GM12878 (cell line): Measurements from ENCODE around the gene SSU72. TPM values are rescaled to one million over a fixed set of nuclear protein-coding genes. Genes with fewer than 3 reads are reported as not detected.

Source experiments
- ATAC-seq: fragments of 200-7000 bp; cut with Tn5 transposase; 3 replicates; pipeline ENCODE4 v1.9.1; 2020; ENCODE audit warnings: mild to moderate bottlenecking, moderate library complexity
- BruUV-seq: library from RNA; stranded (reverse); fragments of 400-500 nt; replicated peaks from 2 replicates; lab custom pipeline; 2021; lab: Mats Ljungman, UMichigan
- CTCF ChIA-PET: fragments of 300-600 bp; sonication (Branson Sonifier 250); formaldehyde crosslinking; extraction: SDS; loops from one replicate; lab custom pipeline; 2021; ENCODE audit warnings: inconsistent platforms; lab: Yijun Ruan, JAX
- POLR2A ChIA-PET: fragments of 350-600 bp; formaldehyde crosslinking; extraction: SDS; loops from one replicate; lab custom pipeline; 2021; ENCODE audit warnings: inconsistent platforms; lab: Charles Lee
- RAD21 ChIA-PET: fragments of 300-600 bp; sonication (Branson Sonifier 250); formaldehyde crosslinking; loops from one replicate; lab custom pipeline; 2023; ENCODE audit warnings: antibody characterized with exemption; ENCODE audit not compliant: unreplicated experiment; lab: Charles Lee
- SMC1A ChIA-PET: fragments of 300-600 bp; sonication (Branson Sonifier 250); formaldehyde crosslinking; loops from one replicate; lab custom pipeline; 2023; ENCODE audit not compliant: unreplicated experiment, uncharacterized antibody; lab: Charles Lee
- DNase-seq: peaks from one replicate; pipeline ENCODE4 v3.0.0-alpha.2; 2011; ENCODE audit warnings: low read depth, low spot score
- FAIRE-seq: peaks from 3 replicates; lab custom pipeline; 2011; peaks lifted over from hg19 to GRCh38; lab: Jason Lieb, UNC
- H2AFZ ChIP-seq: 2 replicates; pipeline ENCODE4 v1.6.0; 2011; ENCODE audit warnings: low read depth, low read length, control low read depth; ENCODE audit not compliant: control insufficient read depth
- H3K27ac ChIP-seq: 2 replicates; pipeline ENCODE4 v1.5.1; 2011; ENCODE audit warnings: control low read depth; ENCODE audit not compliant: control insufficient read depth, insufficient read depth
- H3K27me3 ChIP-seq, 2 experiments: replicated peaks in 1 of 2; 2 replicates each; pipeline versions ENCODE4 v1.6.0 to v1.6.1; 2011; ENCODE audit warnings: low read length in 1 of 2; ENCODE audit not compliant: control insufficient read depth in 2 of 2, insufficient read depth in 2 of 2
- H3K36me3 ChIP-seq, 2 experiments: 2 replicates each; pipeline ENCODE4 v1.5.1; 2011; ENCODE audit warnings: low read length in 1 of 2; ENCODE audit not compliant: control insufficient read depth in 2 of 2, insufficient read depth in 2 of 2
- H3K4me1 ChIP-seq: 2 replicates; pipeline ENCODE4 v1.6.1; 2011; ENCODE audit warnings: mild to moderate bottlenecking, low read length, moderate library complexity, mixed read lengths; ENCODE audit not compliant: control insufficient read depth, insufficient read depth
- H3K4me2 ChIP-seq: 2 replicates; pipeline ENCODE4 v1.6.0; 2011; ENCODE audit warnings: control low read depth; ENCODE audit not compliant: control insufficient read depth, insufficient read depth
- H3K4me3 ChIP-seq: fragments of 200-600 bp; sonication (generic); 2 replicates; pipeline ENCODE4 v1.5.1; 2016
- H3K79me2 ChIP-seq: 2 replicates; pipeline ENCODE4 v1.6.0; 2011; ENCODE audit warnings: low read length; ENCODE audit not compliant: control insufficient read depth, insufficient read depth
- H3K9ac ChIP-seq: 2 replicates; pipeline ENCODE4 v1.8.0; 2011; ENCODE audit warnings: low read length, control low read depth, mixed read lengths; ENCODE audit not compliant: control insufficient read depth, insufficient read depth
- H3K9me3 ChIP-seq: replicated peaks from 3 replicates; pipeline ENCODE4 v1.5.1; 2011; ENCODE audit warnings: mild to moderate bottlenecking, low read length; ENCODE audit not compliant: control insufficient read depth, insufficient read depth
- H4K20me1 ChIP-seq: 2 replicates; pipeline ENCODE4 v1.6.0; 2011; ENCODE audit not compliant: control insufficient read depth, insufficient read depth
- CEBPB ChIP-seq, 2 experiments: fragments of 150-350 bp in 1 of 2; IDR thresholded peaks; 2 replicates each; pipeline ENCODE4 v1.6.1; 2012 to 2014; ENCODE audit warnings: low read depth in 2 of 2, low read length in 2 of 2, borderline replicate concordance in 1 of 2, inconsistent platforms in 1 of 2
- EZH2 ChIP-seq: IDR thresholded peaks from 2 replicates; pipeline ENCODE4 v1.6.1; 2012; ENCODE audit warnings: low read depth, mild to moderate bottlenecking, control low read depth, inconsistent platforms, low read length, borderline replicate concordance; ENCODE audit not compliant: control insufficient read depth
- FOS ChIP-seq: IDR thresholded peaks from 3 replicates; pipeline ENCODE4 v1.6.1; 2011; ENCODE audit warnings: borderline replicate concordance; ENCODE audit not compliant: insufficient read length; ENCODE audit errors: extremely low read depth
- MXI1 ChIP-seq: fragments of 150-350 bp; IDR thresholded peaks from 2 replicates; pipeline ENCODE4 v1.6.1; 2011; ENCODE audit warnings: low read depth, mild to moderate bottlenecking, inconsistent platforms, low read length, improper control_type of control experiment
- NR2C1 ChIP-seq: fragments of 450-650 bp; IDR thresholded peaks from 2 replicates; pipeline ENCODE4 v1.6.1; 2017; ENCODE audit warnings: antibody characterized with exemption, mild to moderate bottlenecking, moderate library complexity
- ZSCAN29 ChIP-seq: fragments of 450-650 bp; IDR thresholded peaks from 2 replicates; pipeline ENCODE4 v1.6.1; 2017; ENCODE audit warnings: mild to moderate bottlenecking, moderate library complexity
- WGBS: methylation state at CpG from one replicate; pipeline ENCODE4 v1.1.6; 2016; ENCODE audit warnings: low lambda C conversion rate; ENCODE audit not compliant: insufficient replicate concordance, insufficient coverage; ENCODE audit errors: missing lambda C conversion rate; 5-methylcytosine and 5-hydroxymethylcytosine counted together
- in situ Hi-C: fragments of 300-500 bp; cut with MboI; formaldehyde crosslinking; loops from 9 replicates; pipeline ENCODE4 v1.14.3; 2018; ENCODE audit warnings: mixed read lengths
- intact Hi-C: fragments of 100-400 bp; cut with micrococcal nuclease; formaldehyde crosslinking; loops from one replicate; pipeline ENCODE4 v1.14.2; 2022; ENCODE audit not compliant: unreplicated experiment
- polyA plus RNA-seq, 11 experiments: library from polyadenylated mRNA; depleted of rRNA in 4 of 11; unstranded in 6 of 11; stranded (reverse) in 5 of 11; fragments of >200 nt; fragmentation: Nextera tagmentation in 4 of 11; fragmentation: Illumina TruSeq in 1 of 11; extraction: Ambion mirVana in 4 of 11; extraction: Trizol in 1 of 11; gene quantifications; 1 replicate in 1 of 11; 2 replicates in 10 of 11; pipeline versions ENCODE4 v1.2.1 to v1.2.3, GENCODE V29; 2011 to 2016; ENCODE audit warnings: inconsistent platforms in 2 of 11, missing spikeins in 2 of 11, low read depth in 1 of 11
- total RNA-seq, 4 experiments: library from RNA; depleted of rRNA in 3 of 4; stranded (reverse); fragments of >200 nt in 3 of 4; fragmentation: Illumina TruSeq in 1 of 4; extraction: Trizol in 1 of 4; gene quantifications; 2 replicates each; pipeline versions ENCODE4 v1.2.1 to v1.2.3, GENCODE V29; 2013 to 2021
- TF ChIP-seq, protein P1 (sequence below): fragments of 150-350 bp; IDR thresholded peaks from 2 replicates; pipeline ENCODE4 v1.6.1; 2016; ENCODE audit warnings: low read depth, low read length

The SSU72 gene
- total and polyA plus RNA-seq, 10 of the 15 experiments (the other 5 are each of a cell fraction or from before 2014, with no cell fraction given): 28.6 to 172 (median 67.7) TPM

DNA sequence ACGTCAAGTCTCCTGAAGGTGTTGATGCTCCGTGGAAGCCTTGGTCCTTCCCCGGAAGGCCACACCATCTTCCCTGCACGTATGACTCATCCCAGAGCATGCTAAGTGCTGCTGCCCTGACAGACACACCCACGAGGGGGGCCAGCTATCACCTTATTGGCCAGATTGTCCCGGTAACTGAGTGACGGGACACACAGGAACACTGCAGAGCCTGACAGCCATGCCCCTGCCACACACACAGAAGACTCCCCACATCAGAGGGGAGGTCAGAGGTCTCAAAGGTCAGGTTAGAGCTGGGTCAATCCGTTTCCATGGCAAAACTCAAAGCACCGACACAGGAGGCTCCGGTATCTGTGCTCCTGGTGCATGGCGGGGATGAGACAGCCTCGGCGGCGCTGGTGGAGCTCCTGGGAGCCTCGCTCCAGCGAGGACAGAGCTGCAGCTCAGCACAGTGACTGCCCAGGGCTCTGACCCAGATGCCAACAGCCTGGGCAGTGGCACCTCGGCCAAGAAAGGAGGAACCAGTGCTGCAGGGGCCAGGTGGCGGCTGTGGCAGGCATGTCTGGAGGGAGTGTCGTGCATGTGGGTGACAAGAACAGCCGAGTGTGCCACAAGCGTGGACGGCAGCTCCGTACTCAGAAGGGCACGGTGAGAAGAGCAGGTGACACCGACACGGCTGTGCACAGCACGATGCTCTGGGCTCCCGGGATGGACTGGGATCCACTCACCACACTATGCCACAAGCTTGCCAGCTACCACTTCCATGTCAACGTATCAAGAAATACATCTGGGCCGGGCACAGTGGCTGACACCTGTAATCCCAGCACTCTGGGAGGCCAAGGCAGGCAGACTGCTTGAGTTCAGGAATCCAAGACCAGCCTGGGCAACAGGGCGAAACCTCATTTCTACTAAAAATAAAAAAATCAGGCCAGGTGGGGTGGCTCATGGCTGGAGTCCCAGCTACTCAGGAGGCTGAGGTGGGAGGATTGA lies 19.4 kb downstream of the SSU72 start:
- SMC1A ChIA-PET: no interaction called here
- Histone ChIP-seq H3K27me3 (no peaks in the 10 kb centered on the region), H3K9ac (no peak overlapping the region), H3K27ac (no peak overlapping the region), H3K9me3 (no peaks in the 10 kb centered on the region), H3K4me3 (no peak overlapping the region), H4K20me1 (no peaks in the 10 kb centered on the region), H3K36me3 (peaks cover under 1 to 1% of the 10 kb centered on the region in 2 experiments; a peak in 3 of 4 replicates), H3K79me2 (no peaks in the 10 kb centered on the region), H3K4me1 (no peaks in the 10 kb centered on the region), H3K4me2 (no peak overlapping the region), H2AFZ (no peak overlapping the region)
- BruUV-seq: no TSS peak
- POLR2A ChIA-PET: interaction anchor here (0.7 kb wide), 1 partner anchor 16 kb away, joined by 3 read pairs; no protein-coding TSS in a partner anchor
- RAD21 ChIA-PET: no interaction called here
- DNase-seq: no peak
- WGBS: 88% methylated on average over 31 of the region's 31 CpGs
- ATAC-seq: no peak
- TF ChIP-seq EZH2: no peak
- no peak for TF ChIP-seq ZSCAN29
- no peak for TF ChIP-seq CEBPB (IDR thresholded peaks at IDR 0.05; ENCODE audit: borderline replicate concordance in 1 of 2, low read depth in 2 of 2, low read length in 2 of 2)
- TF ChIP-seq, protein P1, sequence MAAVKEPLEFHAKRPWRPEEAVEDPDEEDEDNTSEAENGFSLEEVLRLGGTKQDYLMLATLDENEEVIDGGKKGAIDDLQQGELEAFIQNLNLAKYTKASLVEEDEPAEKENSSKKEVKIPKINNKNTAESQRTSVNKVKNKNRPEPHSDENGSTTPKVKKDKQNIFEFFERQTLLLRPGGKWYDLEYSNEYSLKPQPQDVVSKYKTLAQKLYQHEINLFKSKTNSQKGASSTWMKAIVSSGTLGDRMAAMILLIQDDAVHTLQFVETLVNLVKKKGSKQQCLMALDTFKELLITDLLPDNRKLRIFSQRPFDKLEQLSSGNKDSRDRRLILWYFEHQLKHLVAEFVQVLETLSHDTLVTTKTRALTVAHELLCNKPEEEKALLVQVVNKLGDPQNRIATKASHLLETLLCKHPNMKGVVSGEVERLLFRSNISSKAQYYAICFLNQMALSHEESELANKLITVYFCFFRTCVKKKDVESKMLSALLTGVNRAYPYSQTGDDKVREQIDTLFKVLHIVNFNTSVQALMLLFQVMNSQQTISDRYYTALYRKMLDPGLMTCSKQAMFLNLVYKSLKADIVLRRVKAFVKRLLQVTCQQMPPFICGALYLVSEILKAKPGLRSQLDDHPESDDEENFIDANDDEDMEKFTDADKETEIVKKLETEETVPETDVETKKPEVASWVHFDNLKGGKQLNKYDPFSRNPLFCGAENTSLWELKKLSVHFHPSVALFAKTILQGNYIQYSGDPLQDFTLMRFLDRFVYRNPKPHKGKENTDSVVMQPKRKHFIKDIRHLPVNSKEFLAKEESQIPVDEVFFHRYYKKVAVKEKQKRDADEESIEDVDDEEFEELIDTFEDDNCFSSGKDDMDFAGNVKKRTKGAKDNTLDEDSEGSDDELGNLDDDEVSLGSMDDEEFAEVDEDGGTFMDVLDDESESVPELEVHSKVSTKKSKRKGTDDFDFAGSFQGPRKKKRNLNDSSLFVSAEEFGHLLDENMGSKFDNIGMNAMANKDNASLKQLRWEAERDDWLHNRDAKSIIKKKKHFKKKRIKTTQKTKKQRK: no peak
- TF ChIP-seq NR2C1: no peak
- no peak for TF ChIP-seq MXI1
- TF ChIP-seq FOS: no peak
- no peak for FAIRE-seq
- intact Hi-C loops (no loop called here), in situ Hi-C loops (no loop called here)
- CTCF ChIA-PET: no interaction called here
